HCT116 (cell line): Measurements from ENCODE around the gene HLA-DOA.

Experiments used
- CTCF ChIP-seq, 3 experiments: fragments of 200-600 bp in 1 of 3; sonication (generic) in 1 of 3; IDR thresholded peaks in 2 of 3; conservative IDR thresholded peaks in 1 of 3; 2 replicates each; pipeline ENCODE4 v1.5.1; 2012 to 2017; ENCODE audit warnings: low read depth in 2 of 3, low read length in 2 of 3, antibody characterized with exemption in 1 of 3, borderline replicate concordance in 1 of 3, control low read depth in 1 of 3, mild to moderate bottlenecking in 1 of 3, mixed read lengths in 1 of 3, mixed run types in 1 of 3, moderate library complexity in 1 of 3; ENCODE audit not compliant: insufficient read depth in 1 of 3
- EZH2phosphoT487 ChIP-seq: fragments of 200-600 bp; IDR thresholded peaks from 2 replicates; pipeline ENCODE4 v1.6.1; 2018; ENCODE audit warnings: antibody characterized with exemption, borderline replicate concordance
- POLR2A ChIP-seq: IDR thresholded peaks from 2 replicates; pipeline ENCODE4 v1.7.0; 2011; ENCODE audit warnings: borderline replicate concordance; ENCODE audit not compliant: insufficient read depth, insufficient read length; ENCODE audit errors: extremely low read depth
- RAD21 ChIP-seq: IDR thresholded peaks from 2 replicates; pipeline ENCODE4 v1.6.1; 2012; ENCODE audit warnings: low read depth, mild to moderate bottlenecking
- TF ChIP-seq, protein P1 (sequence below): IDR thresholded peaks from 2 replicates; pipeline ENCODE4 v1.6.1; 2011; ENCODE audit warnings: mild to moderate bottlenecking, low read length, moderate library complexity; ENCODE audit not compliant: insufficient replicate concordance; ENCODE audit errors: extremely low read depth

DNA sequence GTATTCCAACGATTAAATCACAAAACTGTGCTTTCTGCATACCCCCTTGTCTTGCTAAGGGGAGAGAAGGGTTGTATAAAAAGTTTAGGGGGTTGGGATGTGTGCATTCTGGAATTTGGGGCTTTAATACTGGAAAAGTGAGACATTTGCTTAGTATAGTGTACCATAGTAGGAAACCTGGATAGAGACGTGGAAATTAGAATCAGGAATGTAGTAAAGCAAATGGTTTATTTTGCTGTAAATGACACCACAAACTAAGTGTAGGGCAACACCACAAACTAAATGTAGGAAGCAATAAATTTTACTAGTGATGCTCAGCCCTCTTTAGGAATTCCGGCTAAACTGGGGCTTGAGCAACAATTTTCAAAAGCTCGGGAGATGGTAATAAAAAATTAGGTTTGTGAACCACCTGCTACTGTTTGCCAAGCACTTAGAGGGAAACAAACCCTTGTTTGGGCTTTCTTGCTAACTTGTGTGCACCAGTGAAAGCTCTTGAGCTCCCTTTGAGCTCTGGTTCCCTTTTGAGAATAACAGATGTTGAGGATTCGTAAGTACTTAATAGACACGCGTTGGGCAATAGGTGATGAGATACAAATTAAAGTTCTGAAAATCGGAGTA is 27.2 kb downstream of the HLA-DOA start:
- TF ChIP-seq CTCF (IDR thresholded peaks at IDR 0.05 in 2 of 3, conservative IDR thresholded peaks at IDR 0.05 in 1 of 3; ENCODE audit: borderline replicate concordance in 1 of 3, insufficient read depth in 1 of 3, low read depth in 2 of 3, low read length in 2 of 3), result no peak
- TF ChIP-seq, protein P1, sequence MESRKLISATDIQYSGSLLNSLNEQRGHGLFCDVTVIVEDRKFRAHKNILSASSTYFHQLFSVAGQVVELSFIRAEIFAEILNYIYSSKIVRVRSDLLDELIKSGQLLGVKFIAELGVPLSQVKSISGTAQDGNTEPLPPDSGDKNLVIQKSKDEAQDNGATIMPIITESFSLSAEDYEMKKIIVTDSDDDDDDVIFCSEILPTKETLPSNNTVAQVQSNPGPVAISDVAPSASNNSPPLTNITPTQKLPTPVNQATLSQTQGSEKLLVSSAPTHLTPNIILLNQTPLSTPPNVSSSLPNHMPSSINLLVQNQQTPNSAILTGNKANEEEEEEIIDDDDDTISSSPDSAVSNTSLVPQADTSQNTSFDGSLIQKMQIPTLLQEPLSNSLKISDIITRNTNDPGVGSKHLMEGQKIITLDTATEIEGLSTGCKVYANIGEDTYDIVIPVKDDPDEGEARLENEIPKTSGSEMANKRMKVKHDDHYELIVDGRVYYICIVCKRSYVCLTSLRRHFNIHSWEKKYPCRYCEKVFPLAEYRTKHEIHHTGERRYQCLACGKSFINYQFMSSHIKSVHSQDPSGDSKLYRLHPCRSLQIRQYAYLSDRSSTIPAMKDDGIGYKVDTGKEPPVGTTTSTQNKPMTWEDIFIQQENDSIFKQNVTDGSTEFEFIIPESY, result no peak
- TF ChIP-seq EZH2phosphoT487, result no peak
- TF ChIP-seq RAD21, result 0 out of 2 replicates have a peak, but pooled peaks have one; percentile 2
- no peak for TF ChIP-seq POLR2A
